Measurements from ENCODE around the gene ABLIM3.
"Not testable (repeated sequence)": the region's sequence is repeated elsewhere in the genome, so short reads cannot be mapped to it uniquely, and the experiment has no call there.

Gene ABLIM3

GRCh38 chr5:149257889-149258705 lies 116.8 kb downstream of the ABLIM3 start:
- no peak for DNase-seq (ENCODE audit: low spot score)

GRCh38 chr5:149260761-149261160 lies 119.5 kb downstream of the ABLIM3 start:
- no peak for DNase-seq (ENCODE audit: low spot score)

GRCh38 chr5:149261246-149261645 lies 120.0 kb downstream of the ABLIM3 start:
- DNase-seq (ENCODE audit: low spot score): no peak

- no peak for DNase-seq (ENCODE audit: low spot score)
These were observed 121.0 kb downstream of the ABLIM3 start for GRCh38 chr5:149262315-149262714.

- DNase-seq (ENCODE audit: low spot score): peak; percentile 12
These were observed 123.3 kb downstream of the ABLIM3 start for GRCh38 chr5:149264439-149265067.

- DNase-seq (ENCODE audit: low spot score): no peak
These were observed 123.8 kb downstream of the ABLIM3 start for GRCh38 chr5:149265068-149265465.

GRCh38 chr5:149265597-149265996 lies 124.3 kb downstream of the ABLIM3 start:
- no peak for DNase-seq (ENCODE audit: low spot score)

GRCh38 chr5:149267241-149267973 lies 126.1 kb downstream of the ABLIM3 start:
- DNase-seq (ENCODE audit: low spot score): no peak

GRCh38 chr5:149268928-149269557 lies 127.8 kb downstream of the ABLIM3 start:
- peak; percentile 49 for DNase-seq (ENCODE audit: low spot score)

GRCh38 chr5:149271195-149271715 lies 130.0 kb downstream of the ABLIM3 start:
- no peak for DNase-seq (ENCODE audit: low spot score)

GRCh38 chr5:149271716-149272563 lies 130.6 kb downstream of the ABLIM3 start, which contains the start of gene AFAP1L1:
Gene AFAP1L1 (plus strand): TSS chr5:149271859. CDS start chr5:149271969, 110 bp downstream.
- DNase-seq (ENCODE audit: low spot score): no peak

GRCh38 chr5:149272781-149273180 lies 131.5 kb downstream of the ABLIM3 start:
- not testable (repeated sequence) for DNase-seq (ENCODE audit: low spot score)

- no peak for DNase-seq (ENCODE audit: low spot score)
These were observed 131.9 kb downstream of the ABLIM3 start for GRCh38 chr5:149273237-149273636.

- no peak for DNase-seq (ENCODE audit: low spot score)
These were observed 132.7 kb downstream of the ABLIM3 start for GRCh38 chr5:149273950-149274349.

- no peak for DNase-seq (ENCODE audit: low spot score)
These were observed 133.6 kb downstream of the ABLIM3 start for GRCh38 chr5:149274939-149275338.

- no peak for DNase-seq (ENCODE audit: low spot score)
These were observed 136.5 kb downstream of the ABLIM3 start for GRCh38 chr5:149277801-149278200.

- no peak for DNase-seq (ENCODE audit: low spot score)
These were observed 137.3 kb downstream of the ABLIM3 start for GRCh38 chr5:149278451-149279210.

GRCh38 chr5:149279661-149280060 lies 138.4 kb downstream of the ABLIM3 start:
- DNase-seq (ENCODE audit: low spot score): no peak

- DNase-seq (ENCODE audit: low spot score): no peak
These were observed 138.8 kb downstream of the ABLIM3 start for GRCh38 chr5:149280124-149280523.

GRCh38 chr5:149280802-149281201 lies 139.5 kb downstream of the ABLIM3 start:
- no peak for DNase-seq (ENCODE audit: low spot score)
